SK-N-MC (cell line): Measurements from ENCODE around the gene TOM1L2.

Experiments used
- EZH2 ChIP-seq: fragments of 200-600 bp; sonication (generic); IDR thresholded peaks from one replicate; pipeline ENCODE4 v1.6.1; 2017; ENCODE audit warnings: antibody characterized with exemption
- FOXP2 ChIP-seq: optimal IDR thresholded peaks from 2 replicates; pipeline ENCODE3; 2011; ENCODE audit warnings: mild to moderate bottlenecking, moderate library complexity; ENCODE audit not compliant: insufficient read depth; ENCODE audit errors: extremely low read length, control extremely low read depth
- POLR2AphosphoS5 ChIP-seq: IDR thresholded peaks from 2 replicates; pipeline ENCODE4 v1.6.1; 2012; ENCODE audit warnings: mild to moderate bottlenecking, low read depth, low read length, borderline replicate concordance

GRCh38 chr17:17907469-17907868, 64.7 kb downstream of the TOM1L2 start:
- no peak for TF ChIP-seq EZH2
- no peak for TF ChIP-seq POLR2AphosphoS5
- TF ChIP-seq FOXP2: no peak
